ENCODE results near the gene CDH16.

DNA sequence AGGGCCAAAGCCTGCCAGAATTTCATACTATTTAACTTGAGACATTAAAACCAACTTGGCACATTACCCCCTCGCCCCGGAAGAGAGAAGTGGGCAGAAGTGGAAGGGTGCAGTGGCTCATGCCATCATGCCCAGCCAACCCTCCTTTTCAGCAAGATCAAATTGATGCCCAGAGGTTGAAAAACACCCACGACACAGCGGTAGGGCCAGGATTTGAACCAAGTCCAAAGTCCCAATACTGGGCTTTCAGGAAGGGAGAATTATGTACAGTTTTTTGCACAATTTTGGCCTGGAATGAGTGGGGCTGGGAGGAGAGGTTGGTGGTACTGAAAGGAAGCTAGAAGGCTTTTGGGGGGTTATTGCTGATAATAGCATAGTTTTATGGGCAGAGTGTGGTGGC is 27.3 kb downstream of the CDH16 start:
- TF ChIP-seq POLR2AphosphoS5 (IDR thresholded peaks at IDR 0.05; ENCODE audit: low read depth, low read length) (no peak), FOXP2 (optimal IDR thresholded peaks at IDR 0.05; ENCODE audit: borderline replicate concordance, extremely low read depth, extremely low read length, insufficient read depth) (no peak), TAF1 (IDR thresholded peaks at IDR 0.05; ENCODE audit: borderline replicate concordance, insufficient read depth, low read length) (no peak)
